ENCODE measurements around the gene PPFIBP1.
"Not testable (repeated sequence)": the region's sequence is repeated elsewhere in the genome, so short reads cannot be mapped to it uniquely, and the experiment has no call there.

PPFIBP1 gene

DNA sequence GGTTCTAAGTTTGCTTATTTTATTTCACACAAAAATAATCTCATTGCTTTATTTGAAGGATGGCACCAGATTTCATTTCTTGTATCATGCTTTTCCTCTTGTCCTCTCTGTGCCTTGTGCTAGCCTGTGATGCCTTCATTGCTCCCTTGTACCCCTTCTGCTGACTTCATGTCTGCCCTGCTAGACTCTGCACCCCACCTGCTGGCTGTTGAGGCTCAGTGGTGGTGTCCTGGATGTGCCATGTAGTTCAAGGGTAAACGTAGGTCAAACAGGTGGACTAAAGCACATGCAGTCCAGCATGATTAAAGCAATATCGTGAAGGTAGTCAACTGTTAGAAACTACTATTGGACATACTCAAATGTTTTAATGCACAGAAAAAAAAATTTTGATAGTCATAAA lies 208.3 kb downstream of the PPFIBP1 start:
- DNase-seq: peak; percentile 6

- DNase-seq: peak; percentile 41
Measured at GRCh38 chr12:27733052-27733656, 209.1 kb downstream of the PPFIBP1 start.

DNA sequence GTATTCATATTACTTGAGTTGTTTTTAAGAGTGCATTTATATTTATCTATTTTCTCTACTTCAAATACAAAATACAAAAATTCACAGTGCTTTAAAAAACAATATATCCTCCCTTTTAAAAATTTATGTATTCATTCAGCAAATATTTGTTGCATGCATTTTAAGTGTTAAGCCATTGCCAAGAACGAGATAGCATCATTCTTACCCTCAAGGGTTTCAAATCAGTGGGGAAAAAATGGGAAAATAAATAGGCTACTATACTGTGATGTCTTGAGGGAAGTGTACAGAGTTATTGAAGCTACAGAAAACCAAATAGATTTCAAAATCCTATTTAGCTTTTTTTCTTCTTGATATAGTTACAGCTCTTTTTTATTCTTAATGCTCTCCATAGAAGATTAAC lies 209.8 kb downstream of the PPFIBP1 start:
- no peak for DNase-seq

DNA sequence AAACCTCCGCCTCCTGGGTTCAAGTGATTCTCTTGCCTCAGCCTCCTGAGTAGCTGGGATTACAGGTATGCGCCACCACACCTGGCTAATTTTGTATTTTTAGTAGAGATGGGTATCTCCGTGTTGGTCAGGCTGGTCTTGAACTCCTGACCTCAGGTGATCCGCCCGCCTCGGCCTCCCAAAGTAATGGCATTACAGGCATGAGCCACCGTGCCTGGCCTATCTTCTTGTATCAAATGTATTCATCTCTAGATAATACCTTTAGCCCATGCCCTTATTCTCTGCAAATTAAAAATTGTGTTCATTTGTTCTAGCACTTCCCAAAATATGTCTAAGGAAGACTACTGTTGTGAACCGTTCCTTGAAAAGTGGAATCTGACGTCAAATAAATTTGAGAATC lies 210.3 kb downstream of the PPFIBP1 start:
- not testable (repeated sequence) for DNase-seq

- no peak for DNase-seq
Measured at GRCh38 chr12:27743601-27744000, 219.6 kb downstream of the PPFIBP1 start.
